ENCODE measurements around the gene CLRN2. TPM values are rescaled to one million over a fixed set of nuclear protein-coding genes. Genes with fewer than 3 reads are reported as not detected.

Gene CLRN2
- total and polyA plus RNA-seq, 2 of the 4 experiments (the other 2 are of a cell fraction): not detected

DNA sequence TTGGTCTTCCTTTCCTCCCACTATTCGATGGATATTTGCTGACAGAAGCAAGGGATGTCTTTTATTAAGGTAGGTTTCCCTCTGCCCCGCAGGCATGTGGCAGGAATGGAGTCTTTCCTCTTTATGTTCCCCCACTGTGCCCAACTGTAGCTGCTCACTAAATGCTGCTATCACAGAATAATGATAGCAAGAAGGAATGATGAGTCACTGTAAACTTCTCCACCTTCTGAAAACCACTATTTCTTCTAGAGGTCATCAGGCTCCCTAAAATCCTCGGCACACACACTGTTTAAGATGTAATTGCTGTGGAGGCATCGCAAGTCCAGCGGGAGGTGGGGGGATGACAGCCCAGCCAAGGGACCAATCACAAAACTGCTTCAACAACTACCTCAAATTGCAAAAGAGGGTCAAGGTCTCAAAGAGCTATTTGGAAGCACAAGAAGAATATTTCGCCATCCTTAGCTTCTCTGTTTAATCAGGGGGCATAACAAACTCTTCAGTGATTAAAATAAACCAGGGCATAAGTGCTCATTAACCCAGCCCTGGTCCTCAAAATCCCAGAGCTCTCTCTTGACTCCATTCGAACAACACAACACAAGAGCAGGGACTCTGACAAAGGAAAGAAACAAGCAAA is 17.0 kb upstream of the CLRN2 start:
- Histone ChIP-seq H3K9me3 (ENCODE audit: control insufficient read depth, insufficient read depth, low read length) (no peaks in the 10 kb centered on the region), H3K27me3 (ENCODE audit: control insufficient read depth, insufficient read depth, low read length) (no peaks in the 10 kb centered on the region), H2AK5ac (ENCODE audit: low read depth, low read length) (no peak overlapping the region), H2BK20ac (ENCODE audit: low read depth, low read length) (no peak overlapping the region), H3K9ac (ENCODE audit: low read depth, low read length) (no peak overlapping the region), H4K20me1 (ENCODE audit: insufficient read depth, low read length) (no peaks in the 10 kb centered on the region), H3K18ac (ENCODE audit: low read depth, low read length) (no peak overlapping the region), H2AFZ (replicated peaks; ENCODE audit: low read length, poor library complexity) (no peak overlapping the region), H3K56ac (ENCODE audit: extremely low read depth, insufficient read depth, low read length) (no peak overlapping the region), H2BK5ac (ENCODE audit: low read depth, low read length, poor library complexity, severe bottlenecking) (no peak overlapping the region), H3K36me3 (ENCODE audit: control insufficient read depth, insufficient read depth, low read length) (peaks cover 26% of the 10 kb centered on the region), H3K23ac (ENCODE audit: low read depth, low read length) (no peak overlapping the region), H3K4me2 (ENCODE audit: low read depth, low read length) (no peak overlapping the region), H2AK9ac (replicated peaks; ENCODE audit: low read depth, low read length, poor library complexity) (no peak overlapping the region), H4K5ac (ENCODE audit: low read depth, low read length) (no peak overlapping the region), H3K4me1 (ENCODE audit: control insufficient read depth, insufficient read depth, low read length) (peaks cover 5% of the 10 kb centered on the region; the same call in 1 of the 2 replicates), H3K14ac (replicated peaks; ENCODE audit: low read depth, low read length) (no peak overlapping the region), H2BK120ac (ENCODE audit: low read depth, low read length) (no peak overlapping the region), H3K79me1 (ENCODE audit: low read depth in 1 of 2, low read length in 2 of 2) (peaks cover 0 to 4% of the 10 kb centered on the region in 2 experiments; a peak in 2 of 4 replicates), H3K4ac (ENCODE audit: low read depth, low read length) (no peak overlapping the region), H3K9me1 (ENCODE audit: insufficient read depth, low read length) (peaks cover 7% of the 10 kb centered on the region; the same call in 1 of the 2 replicates), H2BK15ac (ENCODE audit: low read depth, low read length) (no peak overlapping the region), H3K27ac (ENCODE audit: insufficient read depth, low read length) (no peak overlapping the region), H3K4me3 (ENCODE audit: insufficient read depth, low read depth, low read length) (no peak overlapping the region), H4K91ac (ENCODE audit: insufficient read depth, low read depth, low read length) (no peak overlapping the region), H4K8ac (ENCODE audit: low read depth in 2 of 2, low read length in 2 of 2) (no peak overlapping the region)
- ChIA-PET CTCF (interaction anchor here (2.2 kb wide), 1 partner anchor 14 kb away, joined by 7 read pairs; the partner anchor contains the start of gene QDPR), POLR2A (ENCODE audit: unreplicated experiment) (no interaction called here)
- peak; percentile 55 for TF ChIP-seq NFE2L2 (IDR thresholded peaks at IDR 0.05; ENCODE audit: low read depth, low read length)
- no peak for TF ChIP-seq BHLHE40 (IDR thresholded peaks at IDR 0.05; ENCODE audit: low read depth, low read length)
- no peak for TF ChIP-seq CHD1 (IDR thresholded peaks at IDR 0.05; ENCODE audit: low read depth, low read length)
- no peak for TF ChIP-seq CEBPB (IDR thresholded peaks at IDR 0.05; ENCODE audit: low read depth, low read length)
- ATAC-seq (ENCODE audit: low read depth): peak; percentile 44
- no CpG with 5 or more reads among the region's 7 CpGs for WGBS, 2 experiments (ENCODE audit: extremely low coverage in 2 of 2, insufficient read length in 1 of 2)
- intact Hi-C loops (cut with micrococcal nuclease) (no loop called here), in situ Hi-C loops (cut with MboI; ENCODE audit: low sequenced_read_pairs) (no loop called here), dilution Hi-C loops (cut with HindIII; ENCODE audit: low sequenced_read_pairs, unreplicated experiment) (no loop called here)
- DNase-seq: peak; percentile 13
- BruUV-seq (replicated peaks): no TSS peak
